Nucleus accumbens (tissue), 56 donors: ENCODE data around the gene LRMDA.
A peak's percentile ranks its signal among the peaks of the same experiment; 100 is the strongest.

Experiments
- DNase-seq, 56 donors: peaks; one replicate each; lab custom pipeline; 2025; lab: John Stamatoyannopoulos, UW

The LRMDA gene

GRCh38 chr10:76316234-76316633 is 884.8 kb downstream of the LRMDA start:
- no peak for DNase-seq

- DNase-seq = no peak
These were observed 885.7 kb downstream of the LRMDA start for GRCh38 chr10:76317078-76317477.

GRCh38 chr10:76318211-76318610 is 886.8 kb downstream of the LRMDA start:
- DNase-seq = no peak

- DNase-seq = no peak
These were observed 888.2 kb downstream of the LRMDA start for GRCh38 chr10:76319661-76320060.

GRCh38 chr10:76324283-76324682 is 892.9 kb downstream of the LRMDA start:
- DNase-seq = peak in 3 of 56 donors; percentile 0 to 13 (median 9)

GRCh38 chr10:76327441-76327840 is 896.0 kb downstream of the LRMDA start:
- no peak for DNase-seq

GRCh38 chr10:76328348-76328747 is 896.9 kb downstream of the LRMDA start:
- DNase-seq = no peak

- no peak for DNase-seq
These were observed 898.6 kb downstream of the LRMDA start for GRCh38 chr10:76329891-76330575.

GRCh38 chr10:76331742-76332141 is 900.3 kb downstream of the LRMDA start:
- no peak for DNase-seq

- DNase-seq = no peak
These were observed 901.9 kb downstream of the LRMDA start for GRCh38 chr10:76333326-76333725.

GRCh38 chr10:76333796-76334195 is 902.4 kb downstream of the LRMDA start:
- no peak for DNase-seq

- no peak for DNase-seq
These were observed 902.8 kb downstream of the LRMDA start for GRCh38 chr10:76334255-76334654.

GRCh38 chr10:76336213-76336963 is 905.0 kb downstream of the LRMDA start:
- DNase-seq = no peak

- DNase-seq = no peak
These were observed 906.2 kb downstream of the LRMDA start for GRCh38 chr10:76337641-76338040.

GRCh38 chr10:76338187-76338586 is 906.8 kb downstream of the LRMDA start:
- DNase-seq = no peak

- DNase-seq = no peak
These were observed 910.3 kb downstream of the LRMDA start for GRCh38 chr10:76341740-76342139.

- no peak for DNase-seq
These were observed 911.6 kb downstream of the LRMDA start for GRCh38 chr10:76342996-76343395.

- no peak for DNase-seq
These were observed 916.4 kb downstream of the LRMDA start for GRCh38 chr10:76347832-76348231.

GRCh38 chr10:76350583-76350982 is 919.2 kb downstream of the LRMDA start:
- no peak for DNase-seq

- no peak for DNase-seq
These were observed 920.9 kb downstream of the LRMDA start for GRCh38 chr10:76352300-76352699.

GRCh38 chr10:76353237-76353851 is 921.9 kb downstream of the LRMDA start:
- DNase-seq = no peak
